Left lung (tissue), 10 donors: ENCODE measurements around the gene TMOD1. TPM values are rescaled to one million over a fixed set of nuclear protein-coding genes. Genes with fewer than 3 reads are reported as not detected.

ENCODE experiments used
- ATAC-seq: fragments of 200-7000 bp; cut with Tn5 transposase; one replicate; pipeline ENCODE4 v1.9.1; 2020; ENCODE audit warnings: moderate library complexity
- DNase-seq, 4 donors: peaks; one replicate each; pipeline ENCODE4 v3.0.0-alpha.2; 2013 to 2020
- H3K27ac ChIP-seq, 2 donors: fragments of 200-600 bp; sonication (generic) in 1 of 2; one replicate each; pipeline versions ENCODE4 v1.5.0 to v1.8.0; 2020 to 2021
- H3K27me3 ChIP-seq, 2 donors: fragments of 200-600 bp; sonication (generic) in 1 of 2; one replicate each; pipeline versions ENCODE4 v1.5.0 to v1.8.0; 2020 to 2021
- H3K36me3 ChIP-seq, 2 donors: fragments of 200-600 bp; sonication (generic) in 1 of 2; one replicate each; pipeline versions ENCODE4 v1.5.0 to v1.8.0; 2020 to 2021
- H3K4me1 ChIP-seq, 2 donors: fragments of 200-600 bp; one replicate each; pipeline ENCODE4 v1.8.0; 2021
- H3K4me3 ChIP-seq, 2 donors: fragments of 200-600 bp; sonication (generic) in 1 of 2; one replicate each; pipeline versions ENCODE4 v1.5.0 to v1.8.0; 2020 to 2021; ENCODE audit warnings: mild to moderate bottlenecking in 1 of 2
- H3K9me3 ChIP-seq, 2 donors: fragments of 200-600 bp; sonication (generic) in 1 of 2; one replicate each; pipeline versions ENCODE4 v1.5.0 to v1.8.0; 2020 to 2021
- CTCF ChIP-seq, 2 donors: fragments of 200-600 bp; sonication (generic) in 1 of 2; IDR thresholded peaks; one replicate each; pipeline versions ENCODE4 v1.5.0 to v1.8.0; 2021; ENCODE audit warnings: antibody characterized with exemption in 2 of 2
- intact Hi-C, 2 donors: fragments of 100-400 bp; cut with DNase I; formaldehyde crosslinking; loops; one replicate each; pipeline versions ENCODE4 v1.11.2 to v1.14.2; 2022
- polyA plus RNA-seq, 6 donors: library from polyadenylated mRNA; unstranded; fragments of 120-200 nt; gene quantifications; one replicate each; pipeline ENCODE4 v1.2.1, GENCODE V29; 2013; ENCODE audit not compliant: insufficient read length in 6 of 6
- total RNA-seq, 2 donors: library from RNA; stranded (reverse); fragmentation: NEBNext Ultra II Directional; extraction: Animal tissue kit (Norgen Biotek cat#: 25700); gene quantifications; one replicate each; pipeline ENCODE4 v1.2.1, GENCODE V29; 2021
- donor health status: DM: no; HTN: yes; CAD: no.
- donor health status: DM: no; HTN: no; CAD: no.

The TMOD1 gene
- total and polyA plus RNA-seq, 8 donors: 1.1 to 6.0 (median 2.5) TPM

DNA sequence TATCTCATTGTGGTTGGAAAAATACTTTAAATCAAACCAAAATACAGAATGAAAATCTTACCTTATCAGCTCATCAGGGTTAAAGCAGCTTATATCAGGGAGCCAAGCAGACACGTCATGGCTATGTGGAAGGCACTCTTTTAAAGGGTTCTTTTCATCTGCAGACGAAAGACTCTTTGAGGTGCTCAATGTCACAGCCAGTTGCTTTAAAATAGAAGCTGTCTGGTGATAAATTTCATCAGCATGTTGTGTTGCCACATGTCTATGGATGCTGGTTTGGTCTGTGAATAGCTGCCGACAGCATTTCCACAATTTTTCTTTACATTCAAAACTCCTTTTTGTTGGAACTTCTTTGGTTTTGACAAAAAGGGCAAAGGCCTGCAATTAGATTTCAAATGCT lies 124.2 kb downstream of the TMOD1 start:
- intact Hi-C loops: no loop called here
- no peak for ATAC-seq
- H3K4me1 ChIP-seq: peaks cover 0 to 12% of the 10 kb centered on the region in 2 donors
- H3K27me3 ChIP-seq: no peaks in the 10 kb centered on the region
- H3K27ac ChIP-seq: no peak overlapping the region
- no peaks in the 10 kb centered on the region for H3K9me3 ChIP-seq
- no peak overlapping the region for H3K4me3 ChIP-seq
- no peak for DNase-seq
- H3K36me3 ChIP-seq: peaks cover 0 to 46% of the 10 kb centered on the region in 2 donors
- TF ChIP-seq CTCF (IDR thresholded peaks at IDR 0.05): no peak

- Histone ChIP-seq H3K27me3 (no peaks in the 10 kb centered on the region), H3K4me3 (no peak overlapping the region), H3K27ac (no peak overlapping the region), H3K4me1 (peaks cover 9 to 27% of the 10 kb centered on the region in 2 donors), H3K36me3 (peaks cover 0 to 29% of the 10 kb centered on the region in 2 donors), H3K9me3 (no peaks in the 10 kb centered on the region)
- no peak for TF ChIP-seq CTCF (IDR thresholded peaks at IDR 0.05)
- ATAC-seq: no peak
- intact Hi-C loops: no loop called here
- DNase-seq: no peak
These were observed 126.2 kb downstream of the TMOD1 start for GRCh38 chr9:97627624-97628023.

DNA sequence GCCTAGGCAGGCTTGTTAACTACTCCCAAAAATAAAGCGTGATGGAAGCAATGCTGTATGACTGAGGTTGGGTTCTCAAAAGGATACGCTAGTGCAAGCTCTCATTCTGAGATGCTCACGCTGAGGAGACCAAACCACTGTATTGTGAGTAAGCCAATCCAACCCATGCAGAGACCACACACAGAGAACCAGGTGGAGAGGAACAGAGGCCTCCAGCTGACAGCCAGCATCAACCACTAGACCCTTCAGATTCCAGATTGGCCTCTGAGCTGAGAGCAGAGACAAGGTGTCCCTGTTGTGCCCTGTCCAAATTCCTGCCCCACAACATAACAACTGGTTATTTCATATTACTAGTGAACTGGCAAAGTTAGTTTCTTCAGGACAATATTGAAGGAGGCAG lies 127.2 kb downstream of the TMOD1 start:
- DNase-seq (no peak), ATAC-seq (no peak)
- H3K36me3 ChIP-seq: peaks cover 0 to 21% of the 10 kb centered on the region in 2 donors
- peaks cover 9 to 27% of the 10 kb centered on the region in 2 donors for H3K4me1 ChIP-seq
- H3K4me3 ChIP-seq: no peak overlapping the region
- H3K9me3 ChIP-seq: no peaks in the 10 kb centered on the region
- H3K27ac ChIP-seq: no peak overlapping the region
- TF ChIP-seq CTCF (IDR thresholded peaks at IDR 0.05): no peak
- H3K27me3 ChIP-seq: no peaks in the 10 kb centered on the region
- intact Hi-C loops: no loop called here

DNA sequence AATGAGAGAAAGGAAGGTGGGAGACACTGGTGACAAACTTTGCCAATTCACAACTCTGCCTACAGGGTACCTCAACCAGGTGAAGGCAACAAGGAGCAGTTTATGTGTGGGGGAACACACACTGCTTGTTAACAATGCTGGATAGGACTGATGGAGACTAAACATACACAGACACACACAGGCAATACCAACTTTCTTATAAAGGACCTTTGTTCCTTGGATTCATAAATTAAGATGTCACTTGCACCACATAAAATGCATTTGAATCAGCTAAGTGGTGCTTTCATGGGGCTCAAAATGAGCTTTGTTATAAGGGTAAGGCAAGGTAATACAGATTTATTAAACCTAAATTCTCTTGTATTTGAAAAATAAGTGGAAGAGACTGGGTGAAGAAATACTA lies 127.7 kb downstream of the TMOD1 start:
- Histone ChIP-seq H3K36me3 (peaks cover 0 to 17% of the 10 kb centered on the region in 2 donors), H3K27me3 (no peaks in the 10 kb centered on the region), H3K4me3 (no peak overlapping the region), H3K4me1 (peaks cover 9 to 27% of the 10 kb centered on the region in 2 donors), H3K27ac (no peak overlapping the region), H3K9me3 (no peaks in the 10 kb centered on the region)
- TF ChIP-seq CTCF (IDR thresholded peaks at IDR 0.05): no peak
- DNase-seq (no peak), ATAC-seq (no peak)
- intact Hi-C loops: no loop called here

GRCh38 chr9:97630591-97630990 lies 129.1 kb downstream of the TMOD1 start:
- DNase-seq (no peak), ATAC-seq (no peak)
- intact Hi-C loops: no loop called here
- peaks cover 20 to 41% of the 10 kb centered on the region in 2 donors for H3K4me1 ChIP-seq
- H3K4me3 ChIP-seq: no peak overlapping the region
- H3K27me3 ChIP-seq: no peaks in the 10 kb centered on the region
- peaks cover 0 to 4% of the 10 kb centered on the region in 2 donors for H3K36me3 ChIP-seq
- no peaks in the 10 kb centered on the region for H3K9me3 ChIP-seq
- no peak overlapping the region for H3K27ac ChIP-seq
- no peak for TF ChIP-seq CTCF (IDR thresholded peaks at IDR 0.05)
